Activated naive CD4-positive, alpha-beta T cell treated with anti-CD3 and anti-CD28 coated beads, Interleukin-2, amount 10 ng/mL, durations not matched to agents 5 hours and 36 hours (primary cell): Measurements from ENCODE around the gene VPS29. TPM values are rescaled to one million over a fixed set of nuclear protein-coding genes. Genes with fewer than 3 reads are reported as not detected.

Experiments
- total RNA-seq, 2 experiments: library from RNA; stranded (reverse); gene quantifications; one replicate each; pipeline ENCODE4 v1.2.3, GENCODE V29; 2021

VPS29 gene
- 100 to 1,000 TPM; 123 to 124 TPM for total RNA-seq

GRCh38 chr12:110501752-110502738 lies at the start of gene VPS29, which contains the start of gene RAD9B:
TSS of gene VPS29 (minus strand) at chr12:110502111. CDS start at chr12:110502051, 60 bp downstream.
TSS of gene RAD9B (plus strand) at chr12:110502331. CDS start at chr12:110502338, 7 bp downstream.

GRCh38 chr12:110468214-110469048 lies 33.5 kb downstream of the VPS29 start, which contains the start of the genes FAM216A and GPN3:
TSS of gene FAM216A (plus strand) at chr12:110468845. CDS start at chr12:110468876, 31 bp downstream.
TSS of gene GPN3 (minus strand) at chr12:110468257. CDS start at chr12:110468203, 54 bp downstream.

GRCh38 chr12:110449799-110450497 lies 52.0 kb downstream of the VPS29 start, which contains the start of gene ARPC3:
TSS of gene ARPC3 (minus strand) at chr12:110450337. CDS start at chr12:110450260, 77 bp downstream.

Other genes starting within 250 kb of the VPS29 start
- 100 to 1,000 TPM; 113 to 114 TPM for gene ATP2A2, start 220.9 kb downstream of the VPS29 start, total RNA-seq
- gene ANAPC7, start 98.4 kb downstream of the VPS29 start, total RNA-seq = 10 to 100 TPM; 48.9 to 49.8 TPM
- gene ARPC3, start 51.8 kb downstream of the VPS29 start, total RNA-seq = 100 to 1,000 TPM; 394 to 400 TPM
- 10 to 100 TPM; 16.9 TPM for gene GPN3, start 33.9 kb downstream of the VPS29 start, total RNA-seq
- 10 to 100 TPM; 17.3 to 19.8 TPM for gene FAM216A, start 33.3 kb downstream of the VPS29 start, total RNA-seq
- under 1 TPM; 0.89 to 0.91 TPM for gene RAD9B, start 220 bp upstream of the VPS29 start, total RNA-seq
- gene PPTC7, start 81.2 kb upstream of the VPS29 start, total RNA-seq = 10 to 100 TPM; 28.9 to 30.7 TPM
- 1 to 10 TPM; 4.8 to 6.2 TPM for gene TCTN1, start 112.0 kb upstream of the VPS29 start, total RNA-seq
- gene HVCN1, start 187.0 kb upstream of the VPS29 start, total RNA-seq = 10 to 100 TPM; 26.9 to 29.4 TPM
- gene PPP1CC, start 240.8 kb upstream of the VPS29 start, total RNA-seq = 100 to 1,000 TPM; 176 to 178 TPM